Esophagus muscularis mucosa (tissue), 3 donors: Measurements from ENCODE around the gene DRG2.

Source experiments
- CTCF ChIP-seq, 3 experiments: fragments of 200-600 bp in 2 of 3; fragments of 450-650 bp in 1 of 3; sonication (generic) in 2 of 3; IDR thresholded peaks; one replicate each; pipeline ENCODE4 v1.5.1; 2017 to 2019; ENCODE audit warnings: antibody characterized with exemption in 3 of 3, mild to moderate bottlenecking in 2 of 3, moderate library complexity in 1 of 3
- POLR2A ChIP-seq: fragments of 450-650 bp; IDR thresholded peaks from one replicate; pipeline ENCODE4 v1.6.1; 2017; ENCODE audit warnings: antibody characterized with exemption, moderate library complexity, mild to moderate bottlenecking, low read depth
- POLR2AphosphoS5 ChIP-seq, 2 donors: sonication (generic); formaldehyde crosslinking; IDR thresholded peaks; one replicate each; pipeline ENCODE4 v1.6.1; 2017; ENCODE audit warnings: antibody characterized with exemption in 2 of 2

DNA sequence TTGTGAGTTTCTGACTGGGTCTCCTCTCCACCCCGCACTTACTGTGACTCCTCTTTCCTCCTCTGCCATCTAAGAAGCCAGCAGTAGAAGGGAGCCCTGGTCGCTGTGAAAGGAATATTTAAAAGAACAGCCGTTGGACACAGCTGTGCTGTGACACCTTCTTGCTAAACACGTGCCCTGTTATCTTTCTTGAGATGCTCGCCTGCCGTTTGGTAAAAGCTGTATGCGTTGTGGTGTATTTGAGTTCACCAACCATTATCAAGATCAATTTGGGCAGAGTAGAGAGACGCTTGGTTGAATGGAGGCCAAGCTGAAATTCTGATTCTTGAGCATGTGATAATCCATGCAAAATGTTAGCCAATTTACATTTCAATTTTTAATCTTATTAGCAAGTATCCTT, 44.8 kb upstream of the DRG2 start:
- TF ChIP-seq POLR2A (no peak), CTCF (IDR thresholded peaks at IDR 0.05) (no peak), POLR2AphosphoS5 (IDR thresholded peaks at IDR 0.05) (no peak)
